WTC11 (cell line): ENCODE measurements around the gene ASTN2.

ENCODE experiments used
- ATF2 ChIP-seq: sonication (generic); formaldehyde crosslinking; IDR thresholded peaks from 2 replicates; pipeline ENCODE4 v1.8.1; 2022; ENCODE audit warnings: low read depth, missing genetic modification reagents, borderline replicate concordance
- CBFB ChIP-seq: sonication (generic); formaldehyde crosslinking; IDR thresholded peaks from 2 replicates; pipeline ENCODE4 v1.8.1; 2022; ENCODE audit warnings: mild to moderate bottlenecking, low read depth, missing genetic modification reagents
- CTCF ChIP-seq: fragments of 200-600 bp; IDR thresholded peaks from 2 replicates; pipeline ENCODE4 v1.8.0; 2022; ENCODE audit warnings: antibody characterized with exemption
- E2F1 ChIP-seq: sonication (generic); formaldehyde crosslinking; IDR thresholded peaks from 2 replicates; pipeline ENCODE4 v1.8.0; 2022; ENCODE audit warnings: mild to moderate bottlenecking, missing genetic modification reagents
- ESRRA ChIP-seq: sonication (generic); formaldehyde crosslinking; IDR thresholded peaks from 2 replicates; pipeline ENCODE4 v1.8.1; 2022; ENCODE audit warnings: mild to moderate bottlenecking, missing genetic modification reagents, borderline replicate concordance
- PRDM15 ChIP-seq: sonication (generic); formaldehyde crosslinking; IDR thresholded peaks from 2 replicates; pipeline ENCODE4 v1.8.0; 2022; ENCODE audit warnings: missing genetic modification reagents

GRCh38 chr9:116491219-116491618 lies 923.6 kb downstream of the ASTN2 start:
- TF ChIP-seq E2F1 (CRISPR knock-in tag) (no peak), CBFB (no peak), CTCF (no peak), ATF2 (CRISPR knock-in tag) (no peak), PRDM15 (CRISPR knock-in tag) (no peak), ESRRA (CRISPR knock-in tag) (no peak)
